ENCODE measurements around the gene DDC.

DDC gene

GRCh38 chr7:50450590-50451032 is 114.6 kb downstream of the DDC start:
- peak in 1 of 2 donors; percentile 28 for DNase-seq

GRCh38 chr7:50449881-50450589 is 115.2 kb downstream of the DDC start, which contains the start of gene FIGNL1:
FIGNL1 (minus strand) TSS chr7:50450350; CDS start chr7:50447287, 3,063 bp downstream.
- DNase-seq: peak; percentile 73 to 82

GRCh38 chr7:50449501-50449880 is 115.7 kb downstream of the DDC start:
- DNase-seq: no peak

- DNase-seq: no peak
Observed at GRCh38 chr7:50448823-50449222, 116.4 kb downstream of the DDC start.

- DNase-seq: no peak
Observed at GRCh38 chr7:50446542-50446960, 118.7 kb downstream of the DDC start.

- DNase-seq: no peak
Observed at GRCh38 chr7:50436133-50436806, 128.9 kb downstream of the DDC start.

GRCh38 chr7:50431722-50432305 is 133.4 kb downstream of the DDC start:
- no peak for DNase-seq

- no peak for DNase-seq
Observed at GRCh38 chr7:50431316-50431715, 133.9 kb downstream of the DDC start.

- DNase-seq: no peak
Observed at GRCh38 chr7:50428911-50429310, 136.3 kb downstream of the DDC start.

- DNase-seq: no peak
Observed at GRCh38 chr7:50427518-50427917, 137.7 kb downstream of the DDC start.

- no peak for DNase-seq
Observed at GRCh38 chr7:50426280-50427045, 138.7 kb downstream of the DDC start.

- no peak for DNase-seq
Observed at GRCh38 chr7:50425318-50425717, 139.9 kb downstream of the DDC start.

GRCh38 chr7:50423860-50424259 is 141.3 kb downstream of the DDC start:
- no peak for DNase-seq

- DNase-seq: no peak
Observed at GRCh38 chr7:50422858-50423257, 142.3 kb downstream of the DDC start.

- no peak for DNase-seq
Observed at GRCh38 chr7:50421043-50421442, 144.2 kb downstream of the DDC start.

GRCh38 chr7:50418526-50419290 is 146.5 kb downstream of the DDC start:
- DNase-seq: no peak

GRCh38 chr7:50418086-50418515 is 147.1 kb downstream of the DDC start:
- DNase-seq: peak; percentile 76 to 80

- peak in 1 of 2 donors; percentile 45 for DNase-seq
Observed at GRCh38 chr7:50416527-50417182, 148.6 kb downstream of the DDC start.

GRCh38 chr7:50415844-50416364 is 149.3 kb downstream of the DDC start:
- DNase-seq: no peak

GRCh38 chr7:50413561-50413960 is 151.6 kb downstream of the DDC start:
- DNase-seq: no peak

GRCh38 chr7:50412973-50413372 is 152.2 kb downstream of the DDC start:
- no peak for DNase-seq

- DNase-seq: no peak
Observed at GRCh38 chr7:50411332-50411731, 153.9 kb downstream of the DDC start.
